ENCODE data around the gene DKK1. TPM values are rescaled to one million over a fixed set of nuclear protein-coding genes. Genes with fewer than 3 reads are reported as not detected.

The DKK1 gene
- total and polyA plus RNA-seq, 2 of the 13 experiments (the other 11 are each of a cell fraction or from before 2014, with no cell fraction given): 123 to 262 TPM

DNA sequence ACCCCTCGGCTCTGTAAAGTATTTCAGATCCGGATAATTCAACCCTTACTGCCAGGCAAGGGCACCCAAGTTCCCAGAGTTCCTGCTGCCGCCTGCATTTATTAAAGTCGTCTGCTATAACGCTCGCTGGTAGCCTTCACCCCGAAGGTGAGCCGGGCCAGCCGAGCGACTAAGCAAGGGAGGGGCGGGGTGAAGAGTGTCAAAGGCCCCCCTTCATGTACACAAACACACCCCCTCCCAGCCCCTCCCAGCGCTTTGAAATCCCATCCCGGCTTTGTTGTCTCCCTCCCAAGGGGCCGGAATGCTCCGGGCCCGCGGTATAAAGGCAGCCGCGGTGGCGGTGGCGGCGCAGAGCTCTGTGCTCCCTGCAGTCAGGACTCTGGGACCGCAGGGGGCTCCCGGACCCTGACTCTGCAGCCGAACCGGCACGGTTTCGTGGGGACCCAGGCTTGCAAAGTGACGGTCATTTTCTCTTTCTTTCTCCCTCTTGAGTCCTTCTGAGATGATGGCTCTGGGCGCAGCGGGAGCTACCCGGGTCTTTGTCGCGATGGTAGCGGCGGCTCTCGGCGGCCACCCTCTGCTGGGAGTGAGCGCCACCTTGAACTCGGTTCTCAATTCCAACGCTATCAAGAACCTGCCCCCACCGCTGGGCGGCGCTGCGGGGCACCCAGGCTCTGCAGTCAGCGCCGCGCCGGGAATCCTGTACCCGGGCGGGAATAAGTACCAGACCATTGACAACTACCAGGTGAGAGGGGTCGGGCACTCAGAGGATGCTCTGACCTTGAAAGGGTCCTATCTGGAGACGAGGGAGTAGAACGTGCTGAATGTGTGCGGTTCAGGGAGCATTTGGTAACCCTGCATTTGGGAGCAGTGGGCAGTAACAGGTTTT is at the start of gene DKK1 (continued):
- TF ChIP-seq, protein P1, sequence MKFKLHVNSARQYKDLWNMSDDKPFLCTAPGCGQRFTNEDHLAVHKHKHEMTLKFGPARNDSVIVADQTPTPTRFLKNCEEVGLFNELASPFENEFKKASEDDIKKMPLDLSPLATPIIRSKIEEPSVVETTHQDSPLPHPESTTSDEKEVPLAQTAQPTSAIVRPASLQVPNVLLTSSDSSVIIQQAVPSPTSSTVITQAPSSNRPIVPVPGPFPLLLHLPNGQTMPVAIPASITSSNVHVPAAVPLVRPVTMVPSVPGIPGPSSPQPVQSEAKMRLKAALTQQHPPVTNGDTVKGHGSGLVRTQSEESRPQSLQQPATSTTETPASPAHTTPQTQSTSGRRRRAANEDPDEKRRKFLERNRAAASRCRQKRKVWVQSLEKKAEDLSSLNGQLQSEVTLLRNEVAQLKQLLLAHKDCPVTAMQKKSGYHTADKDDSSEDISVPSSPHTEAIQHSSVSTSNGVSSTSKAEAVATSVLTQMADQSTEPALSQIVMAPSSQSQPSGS (CRISPR knock-in tag; IDR thresholded peaks at IDR 0.05): peak; percentile 53; the same call in 1 of the 2 replicates
- peak; percentile 53; the same call in 1 of the 2 replicates for TF ChIP-seq SRY (CRISPR knock-in tag; IDR thresholded peaks at IDR 0.05)
- TF ChIP-seq HNRNPL (IDR thresholded peaks at IDR 0.05; ENCODE audit: low read depth, low read length): peak; percentile 66; the same call in 1 of the 2 replicates
- TF ChIP-seq ZNF768 (CRISPR knock-in tag; IDR thresholded peaks at IDR 0.05): 0 out of 2 replicates have a peak, but pooled peaks have one; percentile 8
- TF ChIP-seq MTA3 (CRISPR knock-in tag; IDR thresholded peaks at IDR 0.05): no peak
- TF ChIP-seq, protein P2, sequence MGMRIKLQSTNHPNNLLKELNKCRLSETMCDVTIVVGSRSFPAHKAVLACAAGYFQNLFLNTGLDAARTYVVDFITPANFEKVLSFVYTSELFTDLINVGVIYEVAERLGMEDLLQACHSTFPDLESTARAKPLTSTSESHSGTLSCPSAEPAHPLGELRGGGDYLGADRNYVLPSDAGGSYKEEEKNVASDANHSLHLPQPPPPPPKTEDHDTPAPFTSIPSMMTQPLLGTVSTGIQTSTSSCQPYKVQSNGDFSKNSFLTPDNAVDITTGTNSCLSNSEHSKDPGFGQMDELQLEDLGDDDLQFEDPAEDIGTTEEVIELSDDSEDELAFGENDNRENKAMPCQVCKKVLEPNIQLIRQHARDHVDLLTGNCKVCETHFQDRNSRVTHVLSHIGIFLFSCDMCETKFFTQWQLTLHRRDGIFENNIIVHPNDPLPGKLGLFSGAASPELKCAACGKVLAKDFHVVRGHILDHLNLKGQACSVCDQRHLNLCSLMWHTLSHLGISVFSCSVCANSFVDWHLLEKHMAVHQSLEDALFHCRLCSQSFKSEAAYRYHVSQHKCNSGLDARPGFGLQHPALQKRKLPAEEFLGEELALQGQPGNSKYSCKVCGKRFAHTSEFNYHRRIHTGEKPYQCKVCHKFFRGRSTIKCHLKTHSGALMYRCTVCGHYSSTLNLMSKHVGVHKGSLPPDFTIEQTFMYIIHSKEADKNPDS (CRISPR knock-in tag; IDR thresholded peaks at IDR 0.05): no peak
- TF ChIP-seq ZNF329 (CRISPR knock-in tag; IDR thresholded peaks at IDR 0.05; ENCODE audit: low read depth): no peak
- TF ChIP-seq RFXAP (CRISPR knock-in tag; IDR thresholded peaks at IDR 0.05; ENCODE audit: borderline replicate concordance): 0 out of 2 replicates have a peak, but pooled peaks have one; percentile 55
- TF ChIP-seq, protein P3, sequence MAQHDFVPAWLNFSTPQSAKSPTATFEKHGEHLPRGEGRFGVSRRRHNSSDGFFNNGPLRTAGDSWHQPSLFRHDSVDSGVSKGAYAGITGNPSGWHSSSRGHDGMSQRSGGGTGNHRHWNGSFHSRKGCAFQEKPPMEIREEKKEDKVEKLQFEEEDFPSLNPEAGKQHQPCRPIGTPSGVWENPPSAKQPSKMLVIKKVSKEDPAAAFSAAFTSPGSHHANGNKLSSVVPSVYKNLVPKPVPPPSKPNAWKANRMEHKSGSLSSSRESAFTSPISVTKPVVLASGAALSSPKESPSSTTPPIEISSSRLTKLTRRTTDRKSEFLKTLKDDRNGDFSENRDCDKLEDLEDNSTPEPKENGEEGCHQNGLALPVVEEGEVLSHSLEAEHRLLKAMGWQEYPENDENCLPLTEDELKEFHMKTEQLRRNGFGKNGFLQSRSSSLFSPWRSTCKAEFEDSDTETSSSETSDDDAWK (CRISPR knock-in tag; IDR thresholded peaks at IDR 0.05): no peak
- TF ChIP-seq, protein P4, sequence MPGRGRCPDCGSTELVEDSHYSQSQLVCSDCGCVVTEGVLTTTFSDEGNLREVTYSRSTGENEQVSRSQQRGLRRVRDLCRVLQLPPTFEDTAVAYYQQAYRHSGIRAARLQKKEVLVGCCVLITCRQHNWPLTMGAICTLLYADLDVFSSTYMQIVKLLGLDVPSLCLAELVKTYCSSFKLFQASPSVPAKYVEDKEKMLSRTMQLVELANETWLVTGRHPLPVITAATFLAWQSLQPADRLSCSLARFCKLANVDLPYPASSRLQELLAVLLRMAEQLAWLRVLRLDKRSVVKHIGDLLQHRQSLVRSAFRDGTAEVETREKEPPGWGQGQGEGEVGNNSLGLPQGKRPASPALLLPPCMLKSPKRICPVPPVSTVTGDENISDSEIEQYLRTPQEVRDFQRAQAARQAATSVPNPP (CRISPR knock-in tag; IDR thresholded peaks at IDR 0.05): no peak
- TF ChIP-seq ZMAT3 (CRISPR knock-in tag; conservative IDR thresholded peaks at IDR 0.05): no peak; the same call in 1 of the 2 replicates
- TF ChIP-seq LRRFIP1 (CRISPR knock-in tag; conservative IDR thresholded peaks at IDR 0.05): 0 out of 2 replicates have a peak, but pooled peaks have one; percentile 43
- no peak for TF ChIP-seq ZNF557 (CRISPR knock-in tag; IDR thresholded peaks at IDR 0.05)

All from HepG2 (cell line).